B cell (primary cell): ENCODE measurements around the gene PLCD1. TPM values are rescaled to one million over a fixed set of nuclear protein-coding genes. Genes with fewer than 3 reads are reported as not detected.
"Not testable (repeated sequence)": the region's sequence is repeated elsewhere in the genome, so short reads cannot be mapped to it uniquely, and the experiment has no call there.

Experiments used
- ATAC-seq: fragments of 200-7000 bp; cut with Tn5 transposase; one replicate; pipeline ENCODE4 v1.10.0; 2021; ENCODE audit warnings: low read depth, mild to moderate bottlenecking, moderate number of reproducible peaks, moderate library complexity
- CTCF ChIA-PET: fragments of 350-600 bp; sonication (Branson Sonifier 250); formaldehyde crosslinking; loops from one replicate; lab custom pipeline; 2021; ENCODE audit warnings: antibody characterized with exemption, inconsistent platforms; lab: Charles Lee
- POLR2A ChIA-PET: fragments of 350-600 bp; sonication (Branson Sonifier 250); formaldehyde crosslinking; loops from one replicate; lab custom pipeline; 2021; ENCODE audit warnings: antibody characterized with exemption; lab: Charles Lee
- DNase-seq: peaks from one replicate; pipeline ENCODE4 v3.0.0; 2013
- H2AFZ ChIP-seq: 2 replicates; pipeline ENCODE4 v1.6.1; 2012; ENCODE audit warnings: mild to moderate bottlenecking, low read depth, low read length; ENCODE audit not compliant: insufficient read depth, poor library complexity, severe bottlenecking
- H3K27ac ChIP-seq, 2 donors: 1 replicate in 1 of 2; 2 replicates in 1 of 2; pipeline ENCODE4 v1.5.1; 2012 to 2013; ENCODE audit warnings: low read length in 2 of 2, mild to moderate bottlenecking in 2 of 2, moderate library complexity in 1 of 2
- H3K27me3 ChIP-seq, 4 experiments: fragments of 200-600 bp in 1 of 4; sonication (generic) in 1 of 4; replicated peaks in 1 of 4; 1 replicate in 2 of 4; 2 replicates in 2 of 4; pipeline versions ENCODE4 v1.6.1 to v1.7.0; 2013 to 2016; ENCODE audit warnings: low read length in 3 of 4, mild to moderate bottlenecking in 2 of 4, mixed read lengths in 1 of 4, moderate library complexity in 1 of 4; ENCODE audit not compliant: insufficient read depth in 4 of 4, control insufficient read depth in 3 of 4; ENCODE audit errors: control extremely low read depth in 1 of 4
- H3K36me3 ChIP-seq, 2 experiments: replicated peaks in 1 of 2; 1 replicate in 1 of 2; 2 replicates in 1 of 2; pipeline versions ENCODE4 v1.6.1 to v1.7.1; 2013; ENCODE audit warnings: low read length in 1 of 2; ENCODE audit not compliant: insufficient read depth in 2 of 2, control insufficient read depth in 1 of 2; ENCODE audit errors: control extremely low read depth in 1 of 2, extremely low read depth in 1 of 2
- H3K4me1 ChIP-seq, 2 donors: fragments of 200-600 bp in 1 of 2; sonication (generic) in 1 of 2; 1 replicate in 1 of 2; 2 replicates in 1 of 2; pipeline versions ENCODE4 v1.5.1 to v1.6.1; 2013 to 2017; ENCODE audit warnings: low read length in 2 of 2; ENCODE audit not compliant: control insufficient read depth in 2 of 2, insufficient read depth in 2 of 2
- H3K4me2 ChIP-seq: replicated peaks from 2 replicates; pipeline ENCODE3; 2012; ENCODE audit warnings: mild to moderate bottlenecking, low read depth, low read length; ENCODE audit not compliant: poor library complexity, severe bottlenecking
- H3K4me3 ChIP-seq, 5 experiments: fragments of 200-600 bp in 1 of 5; sonication (generic) in 1 of 5; 1 replicate in 3 of 5; 2 replicates in 2 of 5; pipeline versions ENCODE4 v1.5.1 to v1.7.0; 2011 to 2016; ENCODE audit warnings: low read length in 4 of 5, mild to moderate bottlenecking in 4 of 5, low read depth in 2 of 5, control low read depth in 1 of 5, moderate library complexity in 1 of 5; ENCODE audit not compliant: insufficient read depth in 1 of 5; ENCODE audit errors: control extremely low read depth in 1 of 5, extremely low read depth in 1 of 5
- H3K79me2 ChIP-seq: fragments of 200-600 bp; sonication (generic); one replicate; pipeline ENCODE4 v1.6.0; 2016; ENCODE audit warnings: low read length; ENCODE audit not compliant: control insufficient read depth, insufficient read depth
- H3K9ac ChIP-seq: fragments of 200-600 bp; sonication (generic); 2 replicates; pipeline ENCODE4 v1.6.1; 2017; ENCODE audit warnings: mild to moderate bottlenecking, low read length, moderate library complexity
- H3K9me3 ChIP-seq, 3 donors: one replicate each; pipeline versions ENCODE4 v1.6.1 to v1.7.1; 2013; ENCODE audit warnings: low read length in 2 of 3; ENCODE audit not compliant: control insufficient read depth in 2 of 3, insufficient read depth in 1 of 3; ENCODE audit errors: control extremely low read depth in 1 of 3
- H4K20me1 ChIP-seq: 2 replicates; pipeline ENCODE4 v1.6.0; 2012; ENCODE audit warnings: mild to moderate bottlenecking, low read length; ENCODE audit not compliant: insufficient read depth, control insufficient read depth, poor library complexity, severe bottlenecking
- H3K27ac Mint-ChIP-seq: one replicate; pipeline ENCODE4 v1.8.0; 2021; ENCODE audit warnings: mixed read lengths
- H3K27me3 Mint-ChIP-seq: one replicate; pipeline ENCODE4 v1.8.0; 2021; ENCODE audit warnings: mixed read lengths
- H3K4me1 Mint-ChIP-seq: one replicate; pipeline ENCODE4 v1.8.0; 2021; ENCODE audit warnings: mixed read lengths
- H3K4me3 Mint-ChIP-seq: one replicate; pipeline ENCODE4 v1.8.0; 2021; ENCODE audit warnings: mixed read lengths
- H3K9me3 Mint-ChIP-seq: one replicate; pipeline ENCODE4 v1.8.0; 2022; ENCODE audit warnings: mixed read lengths; ENCODE audit not compliant: insufficient read depth
- EZH2 ChIP-seq: IDR thresholded peaks from 2 replicates; pipeline ENCODE4 v1.6.1; 2012; ENCODE audit warnings: borderline replicate concordance, low read depth, mild to moderate bottlenecking, moderate library complexity, low read length; ENCODE audit not compliant: insufficient read depth, poor library complexity, severe bottlenecking
- WGBS: methylation state at CpG from one replicate; pipeline ENCODE4 v1.1.5; 2013; ENCODE audit warnings: missing lambda C conversion rate; ENCODE audit not compliant: insufficient coverage; 5-methylcytosine and 5-hydroxymethylcytosine counted together
- intact Hi-C: fragments of 100-400 bp; cut with micrococcal nuclease; formaldehyde crosslinking; loops from one replicate; pipeline ENCODE4 v1.10.0; 2022
- polyA plus RNA-seq: library from polyadenylated mRNA; depleted of rRNA; stranded (reverse); fragments of >200 nt; gene quantifications from 2 replicates; pipeline ENCODE4 v1.2.3, GENCODE V29; 2012
- total RNA-seq, 2 donors: library from RNA; stranded (reverse); fragments of 120-200 nt in 1 of 2; gene quantifications; 1 replicate in 1 of 2; 2 replicates in 1 of 2; pipeline versions ENCODE4 v1.2.3 to v1.2.4, GENCODE V29; 2013 to 2022
- TF ChIP-seq, protein P1 (sequence below): fragments of 200-600 bp; IDR thresholded peaks from one replicate; pipeline ENCODE4 v1.8.0; 2022; ENCODE audit warnings: antibody characterized with exemption, mild to moderate bottlenecking

PLCD1 gene
- total and polyA plus RNA-seq, 2 donors (not counting 1 experiment from before 2014, with no cell fraction given), result 5.8 to 10.1 TPM

DNA sequence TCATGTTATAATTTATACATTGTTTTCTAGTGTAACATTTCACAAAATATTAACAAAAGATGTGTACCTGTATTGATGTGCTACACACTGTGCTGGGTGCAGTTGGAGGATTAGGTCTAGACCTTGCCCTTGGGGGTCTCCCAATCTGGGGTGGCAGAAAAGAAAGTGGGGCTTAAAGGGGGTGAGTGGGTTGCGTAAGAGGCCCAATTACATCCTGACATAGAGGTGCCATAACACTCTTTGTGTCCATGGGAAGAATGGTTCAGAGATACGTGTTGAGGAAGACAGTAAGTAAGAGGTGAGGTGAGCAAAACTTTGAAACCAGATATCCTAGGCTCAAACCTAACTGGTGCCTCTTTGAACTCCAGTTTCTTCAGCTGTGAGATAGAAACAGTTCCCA, 40.6 kb upstream of the PLCD1 start:
- Mint-ChIP-seq H3K4me3 (no peak overlapping the region), H3K27me3 (peaks cover 21% of the 10 kb centered on the region), H3K4me1 (no peaks in the 10 kb centered on the region), H3K9me3 (no peaks in the 10 kb centered on the region), H3K27ac (no peak overlapping the region)
- ChIA-PET POLR2A (no interaction called here), CTCF (no interaction called here)
- H3K4me2 ChIP-seq, result no peak overlapping the region
- no peaks in the 10 kb centered on the region for H3K4me1 ChIP-seq
- H2AFZ ChIP-seq, result no peak overlapping the region
- TF ChIP-seq, protein P1, sequence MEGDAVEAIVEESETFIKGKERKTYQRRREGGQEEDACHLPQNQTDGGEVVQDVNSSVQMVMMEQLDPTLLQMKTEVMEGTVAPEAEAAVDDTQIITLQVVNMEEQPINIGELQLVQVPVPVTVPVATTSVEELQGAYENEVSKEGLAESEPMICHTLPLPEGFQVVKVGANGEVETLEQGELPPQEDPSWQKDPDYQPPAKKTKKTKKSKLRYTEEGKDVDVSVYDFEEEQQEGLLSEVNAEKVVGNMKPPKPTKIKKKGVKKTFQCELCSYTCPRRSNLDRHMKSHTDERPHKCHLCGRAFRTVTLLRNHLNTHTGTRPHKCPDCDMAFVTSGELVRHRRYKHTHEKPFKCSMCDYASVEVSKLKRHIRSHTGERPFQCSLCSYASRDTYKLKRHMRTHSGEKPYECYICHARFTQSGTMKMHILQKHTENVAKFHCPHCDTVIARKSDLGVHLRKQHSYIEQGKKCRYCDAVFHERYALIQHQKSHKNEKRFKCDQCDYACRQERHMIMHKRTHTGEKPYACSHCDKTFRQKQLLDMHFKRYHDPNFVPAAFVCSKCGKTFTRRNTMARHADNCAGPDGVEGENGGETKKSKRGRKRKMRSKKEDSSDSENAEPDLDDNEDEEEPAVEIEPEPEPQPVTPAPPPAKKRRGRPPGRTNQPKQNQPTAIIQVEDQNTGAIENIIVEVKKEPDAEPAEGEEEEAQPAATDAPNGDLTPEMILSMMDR, result no peak
- TF ChIP-seq EZH2, result no peak
- no peaks in the 10 kb centered on the region for H3K79me2 ChIP-seq
- 60% methylated on average over 1 of the region's 2 CpGs for WGBS
- peaks cover 0 to 3% (median 0%) of the 10 kb centered on the region in 3 donors for H3K9me3 ChIP-seq
- intact Hi-C loops, result no loop called here
- no peak overlapping the region for H3K4me3 ChIP-seq
- ATAC-seq, result no peak
- H3K9ac ChIP-seq, result no peak overlapping the region
- H3K36me3 ChIP-seq, result no peaks in the 10 kb centered on the region
- no peaks in the 10 kb centered on the region for H4K20me1 ChIP-seq
- H3K27ac ChIP-seq, result no peak overlapping the region
- no peaks in the 10 kb centered on the region for H3K27me3 ChIP-seq
- DNase-seq, result no peak

DNA sequence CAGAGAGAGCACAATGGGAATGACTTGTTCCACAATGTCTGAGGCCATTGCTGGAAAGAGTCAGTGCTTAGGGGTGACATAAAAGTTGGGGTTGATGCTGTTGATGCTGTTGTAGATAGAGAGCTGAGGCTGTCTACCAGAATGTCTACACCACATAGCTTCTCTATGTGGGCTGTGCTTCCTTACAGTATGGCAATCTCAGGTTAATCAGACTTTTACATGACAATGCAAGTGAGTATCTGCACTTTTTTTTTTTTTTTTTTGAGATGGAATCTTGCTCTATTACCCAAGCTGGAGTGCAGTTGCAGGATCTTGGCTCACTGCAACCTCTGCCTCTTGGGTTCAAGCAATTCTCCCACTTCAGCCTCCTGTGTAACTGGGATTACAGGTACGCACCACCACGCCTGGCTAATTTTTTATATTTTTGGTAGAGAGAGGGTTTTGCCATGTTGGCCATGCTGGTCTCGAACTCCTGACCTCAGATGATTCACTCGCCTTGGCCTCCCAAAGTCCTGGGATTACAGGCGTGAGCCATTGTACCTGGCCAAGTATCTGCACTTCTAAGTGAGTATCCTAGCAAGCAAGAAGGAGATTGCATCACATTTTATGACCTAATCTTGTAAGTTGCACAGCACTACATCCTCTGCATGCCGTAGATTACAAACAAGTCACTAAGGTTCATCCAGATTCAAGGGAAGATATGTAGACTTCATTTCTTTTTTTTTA, 38.2 kb upstream of the PLCD1 start:
- peaks cover 0 to 5% (median 0%) of the 10 kb centered on the region in 3 donors for H3K9me3 ChIP-seq
- H3K27ac Mint-ChIP-seq, result no peak overlapping the region
- H2AFZ ChIP-seq, result no peak overlapping the region
- no peak overlapping the region for H3K27ac ChIP-seq
- no peaks in the 10 kb centered on the region for H3K4me1 Mint-ChIP-seq
- POLR2A ChIA-PET, result no interaction called here
- no peaks in the 10 kb centered on the region for H3K4me1 ChIP-seq
- intact Hi-C loops, result no loop called here
- H3K9ac ChIP-seq, result no peak overlapping the region
- H3K27me3 ChIP-seq, result peaks cover 0 to 1% (median 0%) of the 10 kb centered on the region in 4 experiments
- H3K9me3 Mint-ChIP-seq, result no peaks in the 10 kb centered on the region
- no peaks in the 10 kb centered on the region for H3K36me3 ChIP-seq
- no peaks in the 10 kb centered on the region for H4K20me1 ChIP-seq
- H3K79me2 ChIP-seq, result no peaks in the 10 kb centered on the region
- no peak overlapping the region for H3K4me3 Mint-ChIP-seq
- H3K4me3 ChIP-seq, result no peak overlapping the region
- peaks cover 11% of the 10 kb centered on the region for H3K27me3 Mint-ChIP-seq
- TF ChIP-seq, protein P1, result no peak
- no peak for TF ChIP-seq EZH2
- 88% methylated on average over 3 of the region's 6 CpGs for WGBS
- DNase-seq (no peak), ATAC-seq (no peak)
- no peak overlapping the region for H3K4me2 ChIP-seq
- CTCF ChIA-PET, result no interaction called here

DNA sequence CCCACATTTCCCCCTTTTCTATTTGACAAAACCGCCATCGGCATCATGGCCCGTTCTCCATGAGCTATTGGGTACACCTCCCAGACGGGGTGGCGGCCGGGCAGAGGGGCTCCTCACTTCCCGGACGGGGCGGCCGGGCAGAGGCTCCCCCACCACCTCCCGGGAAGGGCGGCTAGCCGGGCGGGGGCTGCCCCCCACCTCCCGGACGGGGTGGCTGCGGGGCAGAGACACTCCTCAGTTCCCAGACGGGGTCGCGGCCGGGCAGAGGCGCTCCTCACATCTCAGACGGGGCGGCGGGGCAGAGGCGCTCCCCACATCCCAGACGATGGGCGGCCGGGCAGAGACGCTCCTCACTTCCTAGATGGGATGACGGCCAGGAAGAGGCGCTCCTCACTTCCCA, 35.0 kb upstream of the PLCD1 start:
- 93% methylated on average over 14 of the region's 32 CpGs for WGBS
- H3K9ac ChIP-seq, H4K20me1 ChIP-seq, H3K9me3 Mint-ChIP-seq, DNase-seq, H3K9me3 ChIP-seq, H3K79me2 ChIP-seq, H3K4me2 ChIP-seq, ATAC-seq, H3K4me3 Mint-ChIP-seq, H2AFZ ChIP-seq, H3K27me3 ChIP-seq, POLR2A ChIA-PET, H3K27ac Mint-ChIP-seq, intact Hi-C loops, CTCF ChIA-PET, H3K4me1 ChIP-seq, H3K27ac ChIP-seq, H3K4me1 Mint-ChIP-seq, H3K4me3 ChIP-seq, H3K36me3 ChIP-seq: not testable (repeated sequence)
- H3K27me3 Mint-ChIP-seq, result peaks cover 18% of the 10 kb centered on the region
